AG09309 (cell line): ENCODE measurements around the gene NCOA7.
"Not testable (repeated sequence)": the region's sequence is repeated elsewhere in the genome, so short reads cannot be mapped to it uniquely, and the experiment has no call there.

Source experiments
- DNase-seq: peaks from one replicate; pipeline ENCODE4 v3.0.0-alpha.2; 2010; ENCODE audit warnings: low read depth
- H3K4me3 ChIP-seq: 2 replicates; pipeline ENCODE4 v1.5.1; 2011; ENCODE audit warnings: mild to moderate bottlenecking, low read depth, low read length, moderate library complexity; ENCODE audit not compliant: control insufficient read depth
- CTCF ChIP-seq: IDR thresholded peaks from 2 replicates; pipeline ENCODE4 v1.5.1; 2011; ENCODE audit warnings: mild to moderate bottlenecking, low read depth, low read length, inconsistent platforms; ENCODE audit not compliant: insufficient read depth, control insufficient read depth; ENCODE audit errors: missing control alignments

The NCOA7 gene

GRCh38 chr6:125962900-125963497, 172.2 kb downstream of the NCOA7 start:
- no peak for TF ChIP-seq CTCF
- H3K4me3 ChIP-seq = no peak overlapping the region
- no peak for DNase-seq

- DNase-seq = no peak
- no peak for TF ChIP-seq CTCF
- no peak overlapping the region for H3K4me3 ChIP-seq
Observed at GRCh38 chr6:125963817-125964216, 173.1 kb downstream of the NCOA7 start.

GRCh38 chr6:125966569-125966968, 175.8 kb downstream of the NCOA7 start:
- DNase-seq = no peak
- no peak overlapping the region for H3K4me3 ChIP-seq
- TF ChIP-seq CTCF = no peak

GRCh38 chr6:125968493-125968892, 177.7 kb downstream of the NCOA7 start:
- TF ChIP-seq CTCF = no peak
- no peak for DNase-seq
- H3K4me3 ChIP-seq = no peak overlapping the region

GRCh38 chr6:125970760-125971159, 180.0 kb downstream of the NCOA7 start:
- H3K4me3 ChIP-seq = no peak overlapping the region
- no peak for DNase-seq
- no peak for TF ChIP-seq CTCF

GRCh38 chr6:125972478-125972877, 181.7 kb downstream of the NCOA7 start:
- not testable (repeated sequence) for H3K4me3 ChIP-seq, DNase-seq

GRCh38 chr6:125974214-125974866, 183.6 kb downstream of the NCOA7 start:
- TF ChIP-seq CTCF = peak; percentile 34
- no peak overlapping the region for H3K4me3 ChIP-seq
- no peak for DNase-seq
